NCI-H146 treated with DMSO at 0.1 percent for 48 hours (cell line): ENCODE results near the gene CRY2.

Experiments
- DNase-seq: peaks from one replicate; lab custom pipeline; 2025; ENCODE audit not compliant: unreplicated experiment; lab: John Stamatoyannopoulos, UW

The CRY2 gene

DNA sequence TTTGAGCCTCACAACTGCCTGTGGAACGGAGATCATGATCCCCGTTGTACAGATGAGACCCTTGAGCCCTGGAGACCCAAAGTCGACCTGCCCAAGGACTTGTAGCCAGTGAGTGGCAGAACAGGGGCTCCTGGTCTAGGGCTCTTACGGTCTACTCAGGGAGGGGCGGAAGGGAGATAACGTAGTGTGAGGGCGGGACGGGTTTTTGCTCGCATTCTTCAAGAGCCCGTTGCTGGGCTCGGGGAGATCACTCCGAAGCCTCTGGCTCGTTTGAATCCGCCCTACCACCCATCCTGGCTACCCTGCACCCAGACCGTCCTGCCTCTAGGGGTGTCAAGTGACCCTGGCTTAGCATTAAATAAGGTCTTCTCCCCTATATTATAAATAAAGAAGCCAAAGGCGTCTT, 639 bp downstream of the CRY2 start:
- DNase-seq = no peak

DNA sequence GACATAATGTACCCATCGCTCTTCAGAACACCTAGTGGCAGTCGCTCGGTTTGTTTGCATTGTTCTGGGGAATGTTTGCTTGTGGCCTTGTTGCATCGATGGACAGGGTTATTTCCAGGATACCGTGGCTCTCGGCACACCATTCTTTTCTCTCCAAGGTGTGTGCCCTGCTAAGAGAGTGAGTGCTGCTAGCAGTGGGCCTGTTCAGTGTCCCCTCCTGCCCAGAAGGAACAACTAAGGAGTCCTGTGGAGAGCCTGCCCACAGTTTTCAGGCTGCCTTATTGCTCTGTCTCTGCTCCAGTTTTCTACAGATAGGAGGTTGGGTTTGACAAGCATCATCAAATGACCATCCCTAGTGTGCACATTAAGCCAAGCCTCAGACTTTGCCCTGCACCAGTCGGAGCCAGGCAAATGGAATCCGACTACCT, 1.4 kb downstream of the CRY2 start:
- no peak for DNase-seq

DNA sequence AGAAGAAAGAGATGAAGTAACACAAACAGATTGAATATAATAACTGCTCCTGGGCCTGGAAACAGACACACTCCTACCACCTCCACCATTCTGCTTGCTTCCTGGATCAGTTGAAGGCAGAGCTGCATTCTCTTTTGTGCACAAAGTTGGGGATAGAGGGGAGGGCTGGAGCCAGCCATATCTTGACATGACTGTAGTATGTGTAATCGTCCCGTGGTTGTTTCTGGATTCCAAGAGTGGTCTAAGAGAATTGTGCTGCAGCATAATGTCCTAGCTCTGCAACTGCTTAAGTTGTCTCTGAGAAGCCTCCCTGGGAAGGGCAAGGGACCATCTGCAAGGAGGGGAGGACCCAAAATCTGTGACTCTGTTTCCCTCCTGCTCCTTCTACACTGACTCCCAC, 3.2 kb downstream of the CRY2 start:
- no peak for DNase-seq

DNA sequence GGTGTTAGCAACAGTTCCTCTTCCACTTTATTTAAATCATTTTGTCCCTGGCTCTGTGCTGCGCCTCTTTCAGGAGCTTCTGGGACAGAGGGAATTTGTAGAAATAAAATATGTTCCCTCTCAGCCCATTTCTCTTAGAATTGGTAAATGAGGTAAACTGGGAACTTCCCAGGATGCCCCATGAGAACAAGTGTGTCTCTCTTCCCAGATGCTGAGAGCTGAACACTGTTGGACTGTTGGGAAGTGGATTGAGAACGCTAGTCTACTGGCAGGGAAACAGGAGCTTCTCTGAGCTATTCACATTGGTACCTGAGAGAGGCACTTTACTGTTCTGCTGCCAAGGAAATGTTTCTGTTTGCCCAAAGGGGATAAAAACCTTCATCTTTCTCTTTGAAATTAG, 4.0 kb downstream of the CRY2 start:
- DNase-seq = no peak

DNA sequence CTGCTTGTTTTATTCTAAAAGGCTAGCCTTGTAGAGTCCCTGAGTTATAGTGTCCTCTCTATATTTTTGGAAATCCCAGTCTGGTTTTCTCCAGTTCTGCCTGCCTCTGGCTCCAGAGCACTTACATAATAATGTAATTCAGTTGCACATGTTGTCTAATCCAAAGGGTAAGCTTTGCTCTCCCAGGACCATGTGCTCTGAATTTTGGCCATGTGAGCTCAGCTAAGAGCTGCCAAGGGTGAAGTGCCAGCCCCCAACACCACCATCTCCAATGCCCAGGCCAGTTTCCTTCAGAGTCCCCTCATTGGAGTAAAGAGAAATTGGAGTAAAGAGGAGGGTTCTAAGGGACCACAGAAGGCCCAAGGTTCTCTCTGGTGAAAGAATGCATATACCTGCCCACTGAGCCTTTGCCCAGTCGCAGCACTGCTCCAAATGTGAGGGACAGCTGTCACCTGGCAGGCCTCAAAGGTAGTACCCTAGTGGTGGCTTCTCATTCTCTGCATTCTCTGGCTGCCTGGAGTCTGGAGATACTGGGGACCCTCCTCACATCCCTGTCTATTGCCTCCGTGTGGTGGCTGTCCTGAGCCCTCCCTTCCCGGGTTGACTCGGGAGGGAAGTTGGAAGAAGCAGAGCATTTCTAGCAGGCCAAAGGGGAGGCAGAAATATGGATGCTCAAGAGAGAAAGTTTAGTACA, 4.9 kb downstream of the CRY2 start:
- DNase-seq = no peak

DNA sequence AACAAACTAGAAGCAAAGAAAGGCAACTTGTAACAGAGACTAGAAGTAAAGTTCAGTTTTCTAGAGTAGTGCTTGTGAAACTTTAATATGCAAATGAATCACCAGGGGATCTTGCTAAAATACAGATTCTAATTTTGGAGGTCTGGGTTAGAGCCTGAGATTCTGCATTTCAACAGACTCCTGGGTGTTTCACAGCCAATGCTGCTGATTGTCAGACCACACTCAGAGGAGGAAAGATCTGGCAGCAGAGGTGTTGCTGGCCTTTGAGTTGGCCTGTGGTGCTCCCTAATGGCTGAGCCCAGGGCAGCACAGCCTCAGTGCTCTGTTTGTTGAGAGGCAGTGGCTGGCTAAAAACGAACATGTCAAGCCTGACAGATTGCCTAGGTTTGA, 5.4 kb downstream of the CRY2 start:
- no peak for DNase-seq

DNA sequence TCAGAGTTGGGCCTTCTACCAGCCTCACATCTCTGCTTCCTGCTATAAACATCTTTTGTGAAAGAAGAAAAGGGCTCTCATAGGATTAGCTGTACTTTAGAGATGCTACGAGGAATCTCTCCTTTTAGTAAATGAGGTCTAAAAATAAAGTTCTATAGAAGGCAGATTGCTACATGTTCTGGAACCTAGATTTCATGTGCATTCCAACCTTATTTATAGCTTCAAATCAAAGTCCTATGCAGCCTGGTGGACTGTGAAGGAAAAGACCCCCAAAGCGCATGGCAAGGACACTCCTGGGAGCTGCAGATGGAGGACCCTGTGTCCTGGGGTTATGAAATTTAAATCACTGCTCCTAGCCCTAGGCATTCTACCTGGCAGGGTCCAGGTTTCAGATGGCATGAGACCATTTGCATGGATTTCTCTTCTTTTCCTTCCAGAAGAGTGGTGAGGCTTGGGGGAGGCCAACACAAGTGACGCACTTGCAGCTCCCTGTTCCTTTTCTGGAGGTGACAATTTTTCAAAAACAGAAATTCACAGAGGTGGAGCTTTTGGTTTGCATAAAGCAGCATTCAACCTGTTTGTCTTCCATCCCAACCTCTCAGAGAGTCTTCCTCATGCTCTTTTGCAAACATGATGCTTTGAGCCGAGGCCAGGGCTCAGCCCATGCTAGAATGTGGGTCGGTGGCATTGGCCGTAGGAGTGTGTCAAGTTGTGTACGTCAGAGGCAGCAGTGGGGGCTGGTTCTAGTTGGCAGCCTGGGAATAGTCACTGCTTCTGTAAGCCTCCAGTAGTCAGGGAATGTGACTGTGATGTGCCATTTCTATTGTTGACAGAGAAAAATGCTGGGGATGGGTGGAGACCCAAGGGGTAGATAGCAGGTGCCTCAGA, 6.3 kb downstream of the CRY2 start:
- DNase-seq = no peak

DNA sequence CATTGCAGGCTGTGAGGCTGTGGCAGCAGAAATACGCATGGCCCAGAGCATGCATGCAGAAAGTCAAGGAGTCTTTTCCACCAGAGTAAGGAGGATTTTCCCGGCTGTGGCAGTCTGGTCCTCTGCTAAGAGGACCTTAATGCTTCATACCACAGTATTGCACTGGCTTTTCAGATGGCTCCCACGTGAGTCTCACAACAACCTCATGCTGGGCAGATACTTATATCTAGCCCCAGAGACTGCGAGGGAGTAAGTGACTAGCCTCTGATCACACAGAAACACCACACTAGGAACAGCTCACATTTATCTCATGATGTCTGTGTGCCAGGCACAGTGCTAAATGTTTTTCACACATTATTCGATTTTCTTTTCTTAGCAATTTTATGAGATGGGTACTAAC, 8.0 kb downstream of the CRY2 start:
- DNase-seq = no peak

DNA sequence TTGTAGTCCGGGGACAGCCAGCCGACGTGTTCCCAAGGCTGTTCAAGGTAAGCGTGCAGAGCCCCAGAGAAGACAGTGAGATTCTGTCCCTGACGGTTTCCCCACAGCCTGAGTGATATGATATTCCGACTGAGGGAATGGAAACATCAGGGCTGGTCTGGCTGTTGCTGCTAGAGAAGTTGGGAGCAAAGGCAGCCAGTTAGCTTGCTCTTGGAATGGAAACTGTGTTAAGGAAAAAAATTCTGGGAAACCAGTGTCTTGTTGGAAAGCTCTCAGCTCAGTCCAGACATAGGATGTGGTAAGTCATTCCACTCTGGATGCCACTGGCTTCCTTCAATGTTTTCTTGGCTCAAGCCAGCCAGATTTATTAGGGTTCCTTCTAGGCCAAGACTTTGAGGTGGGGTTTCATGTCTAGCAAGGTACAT, 8.8 kb downstream of the CRY2 start:
- no peak for DNase-seq

DNA sequence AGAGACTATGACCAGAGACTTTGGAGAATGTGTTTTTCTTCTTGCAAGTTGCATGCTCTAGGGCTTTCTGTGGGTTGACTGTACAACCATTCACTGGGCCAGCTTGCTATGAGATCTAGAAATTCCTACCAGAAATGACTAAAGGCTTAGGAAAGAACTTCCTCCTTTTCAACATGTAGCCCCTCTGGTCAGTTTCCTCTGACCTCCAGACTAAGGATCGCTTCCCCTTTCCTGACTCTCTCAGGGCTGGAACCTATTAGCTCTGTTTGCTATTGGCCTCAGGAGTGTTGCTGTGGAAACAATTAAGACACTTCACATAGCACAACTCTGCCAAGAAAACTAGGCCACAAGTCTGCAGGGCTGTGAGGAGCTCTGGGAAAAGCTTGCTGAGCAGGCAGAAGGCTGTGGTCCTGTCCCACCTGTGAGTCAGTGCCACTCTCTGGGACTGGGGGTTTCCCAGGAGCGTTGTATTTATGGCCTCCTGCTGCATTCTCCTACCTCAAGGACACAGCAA, 10.7 kb downstream of the CRY2 start:
- DNase-seq = no peak

DNA sequence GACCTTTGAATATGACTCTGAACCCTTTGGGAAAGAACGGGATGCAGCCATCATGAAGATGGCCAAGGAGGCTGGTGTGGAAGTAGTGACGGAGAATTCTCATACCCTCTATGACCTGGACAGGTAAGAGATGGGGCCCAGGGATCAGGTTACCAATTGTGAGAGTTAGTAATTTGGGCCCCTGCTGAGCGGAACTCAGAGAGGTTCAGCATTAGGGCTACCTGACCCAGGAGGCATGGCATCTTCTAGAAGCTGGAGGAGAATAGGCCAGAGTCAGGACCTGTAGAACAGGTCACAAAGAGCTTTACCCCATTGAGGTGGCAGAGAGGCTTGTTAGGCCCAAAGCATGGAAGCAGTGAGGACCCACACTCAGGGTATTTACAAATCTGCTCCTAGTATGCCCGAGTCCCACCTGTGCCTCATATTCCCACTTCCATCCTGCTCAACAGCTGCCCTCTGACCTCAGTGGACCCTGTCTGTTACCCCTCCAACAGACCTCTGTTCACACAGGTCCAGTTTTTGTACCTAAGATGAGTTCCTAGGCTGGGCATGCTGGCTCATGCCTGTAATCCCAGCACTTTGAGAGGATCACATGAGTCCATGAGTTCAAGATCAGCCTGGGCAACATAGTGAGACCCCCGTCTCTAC, 11.6 kb downstream of the CRY2 start:
- no peak for DNase-seq

DNA sequence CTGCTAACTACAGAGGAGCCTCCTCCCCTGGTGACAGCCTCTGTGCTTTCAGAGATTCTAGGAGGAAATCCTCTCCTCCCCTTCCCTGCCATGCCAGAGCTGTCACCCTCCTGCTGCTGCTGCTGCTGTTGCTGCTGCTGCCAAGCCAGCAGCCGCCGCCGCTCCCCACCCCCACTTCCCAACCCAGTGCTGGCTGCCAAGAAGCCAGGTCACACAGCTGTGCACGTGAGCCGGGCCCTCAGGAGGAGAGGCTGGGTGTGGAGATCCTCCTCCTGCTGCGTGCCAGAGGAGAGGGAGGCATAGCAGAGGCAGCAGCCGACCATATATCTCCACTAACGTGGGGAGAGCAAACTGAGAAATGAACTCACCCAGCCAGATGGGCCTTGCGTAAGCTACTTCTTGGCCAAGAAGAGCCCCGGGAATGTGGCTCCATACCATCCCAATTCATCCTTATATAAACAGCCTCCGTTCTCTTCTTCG, 12.4 kb downstream of the CRY2 start:
- DNase-seq = no peak

DNA sequence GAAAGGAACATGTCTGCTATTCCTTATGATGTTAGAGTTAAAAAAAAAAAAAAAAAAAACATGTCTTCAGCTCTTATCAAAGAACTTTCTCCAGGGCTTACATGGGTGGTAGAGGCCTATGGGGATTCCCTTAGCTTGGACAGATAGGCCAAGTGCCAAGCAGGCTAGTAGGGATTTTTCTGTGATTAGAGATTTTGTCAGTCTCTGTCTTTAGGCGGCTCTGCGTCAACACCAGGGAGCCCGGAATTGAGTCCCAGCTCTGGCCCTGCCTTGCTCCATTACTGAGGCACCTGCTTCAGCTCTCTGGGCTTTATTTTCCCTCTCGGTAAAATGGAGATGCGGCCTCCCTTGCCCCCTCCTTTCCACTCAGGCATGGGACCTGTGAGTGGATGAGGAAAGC, 13.1 kb downstream of the CRY2 start:
- DNase-seq = no peak

DNA sequence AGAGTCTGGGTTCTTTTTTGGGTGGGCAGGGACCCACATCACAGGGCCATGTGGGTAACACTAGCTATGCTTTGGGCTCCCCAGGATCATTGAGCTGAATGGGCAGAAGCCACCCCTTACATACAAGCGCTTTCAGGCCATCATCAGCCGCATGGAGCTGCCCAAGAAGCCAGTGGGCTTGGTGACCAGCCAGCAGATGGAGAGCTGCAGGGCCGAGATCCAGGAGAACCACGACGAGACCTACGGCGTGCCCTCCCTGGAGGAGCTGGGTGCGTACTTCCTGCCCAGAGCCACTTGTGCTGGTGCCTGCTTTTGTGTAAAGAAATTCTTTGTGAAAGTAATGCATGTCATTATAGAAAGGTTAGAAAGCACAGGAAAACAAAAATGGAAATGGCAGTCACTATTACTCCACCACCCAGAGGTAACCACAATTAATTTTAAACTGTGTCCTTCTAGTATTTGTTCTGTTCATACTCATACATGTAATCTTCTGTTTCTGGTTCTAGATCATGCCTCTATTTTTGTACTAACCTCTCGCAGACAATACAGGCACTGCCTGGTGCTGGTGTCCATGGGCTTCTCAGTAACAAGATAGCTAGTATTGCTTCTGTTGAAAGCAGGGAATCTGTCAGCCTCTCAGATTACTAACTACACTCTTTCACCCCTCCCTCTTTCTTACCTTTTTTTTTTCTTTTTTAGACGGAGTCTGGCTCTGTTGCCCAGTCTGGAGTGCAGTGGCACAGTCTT, 13.7 kb downstream of the CRY2 start:
- DNase-seq = no peak

DNA sequence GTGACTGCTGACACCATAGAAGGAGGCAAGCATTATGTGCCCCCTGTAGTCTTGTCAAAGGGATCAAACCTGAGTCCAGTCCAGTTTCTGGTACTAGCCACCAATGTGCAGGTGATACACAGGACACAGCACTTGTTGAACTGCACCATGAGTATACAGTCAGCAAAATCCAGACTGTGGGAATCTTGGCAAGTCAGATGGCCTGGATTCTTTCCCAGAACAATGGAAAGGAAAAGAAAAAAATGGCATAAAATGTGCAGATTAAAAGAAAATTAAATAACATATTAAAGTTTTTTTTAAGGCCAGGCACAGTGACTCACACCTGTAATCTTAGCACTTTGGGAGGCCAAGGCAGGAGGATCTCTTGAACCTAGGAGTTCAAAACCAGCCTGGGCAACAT, 16.8 kb downstream of the CRY2 start:
- no peak for DNase-seq

DNA sequence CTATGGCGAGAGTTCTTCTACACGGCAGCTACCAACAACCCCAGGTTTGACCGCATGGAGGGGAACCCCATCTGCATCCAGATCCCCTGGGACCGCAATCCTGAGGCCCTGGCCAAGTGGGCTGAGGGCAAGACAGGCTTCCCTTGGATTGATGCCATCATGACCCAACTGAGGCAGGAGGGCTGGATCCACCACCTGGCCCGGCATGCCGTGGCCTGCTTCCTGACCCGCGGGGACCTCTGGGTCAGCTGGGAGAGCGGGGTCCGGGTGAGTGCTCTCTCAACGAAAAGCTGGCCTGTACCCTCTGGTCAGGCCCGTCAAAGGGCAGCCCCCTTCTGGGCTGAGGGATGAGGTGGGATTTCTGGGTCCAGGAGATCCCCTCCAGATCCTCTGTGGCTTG, 22.3 kb downstream of the CRY2 start:
- no peak for DNase-seq

DNA sequence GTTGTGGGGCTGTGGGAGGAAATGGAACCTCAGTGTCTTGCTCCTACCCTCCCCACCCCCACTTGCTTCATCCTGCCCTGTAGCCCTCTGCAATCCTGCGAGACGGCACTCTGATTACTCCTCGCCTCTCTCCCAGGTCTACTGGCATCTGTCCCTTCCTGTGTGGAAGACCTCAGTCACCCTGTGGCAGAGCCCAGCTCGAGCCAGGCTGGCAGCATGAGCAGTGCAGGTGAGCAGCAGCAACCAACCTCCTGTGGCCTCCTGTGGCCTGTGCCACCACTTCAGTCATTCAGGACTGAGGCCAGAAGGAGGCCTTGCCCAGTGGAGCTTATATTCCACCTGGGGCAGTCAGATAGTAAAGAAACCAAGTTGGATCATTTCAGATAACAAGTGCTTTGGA, 23.4 kb downstream of the CRY2 start:
- no peak for DNase-seq

DNA sequence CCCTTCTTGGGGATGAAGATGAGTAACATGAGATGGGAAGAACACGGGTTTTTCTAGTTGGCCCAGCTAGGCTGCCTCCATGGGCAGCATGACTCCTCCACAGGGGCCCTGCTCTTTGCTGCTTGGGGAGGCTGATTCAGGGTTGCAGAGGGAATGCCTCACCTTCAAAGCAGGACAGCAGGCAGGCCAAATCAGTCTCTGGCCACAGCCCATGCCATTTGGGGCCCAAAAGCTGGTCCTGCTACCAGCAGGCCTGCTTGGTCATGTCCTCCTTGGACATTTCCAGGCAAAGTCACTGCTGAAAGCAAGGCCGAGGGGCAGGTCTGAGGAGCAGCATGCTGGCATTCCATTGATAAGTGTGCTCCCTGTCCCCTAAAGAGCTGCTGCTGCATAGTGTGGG, 24.4 kb downstream of the CRY2 start:
- no peak for DNase-seq

DNA sequence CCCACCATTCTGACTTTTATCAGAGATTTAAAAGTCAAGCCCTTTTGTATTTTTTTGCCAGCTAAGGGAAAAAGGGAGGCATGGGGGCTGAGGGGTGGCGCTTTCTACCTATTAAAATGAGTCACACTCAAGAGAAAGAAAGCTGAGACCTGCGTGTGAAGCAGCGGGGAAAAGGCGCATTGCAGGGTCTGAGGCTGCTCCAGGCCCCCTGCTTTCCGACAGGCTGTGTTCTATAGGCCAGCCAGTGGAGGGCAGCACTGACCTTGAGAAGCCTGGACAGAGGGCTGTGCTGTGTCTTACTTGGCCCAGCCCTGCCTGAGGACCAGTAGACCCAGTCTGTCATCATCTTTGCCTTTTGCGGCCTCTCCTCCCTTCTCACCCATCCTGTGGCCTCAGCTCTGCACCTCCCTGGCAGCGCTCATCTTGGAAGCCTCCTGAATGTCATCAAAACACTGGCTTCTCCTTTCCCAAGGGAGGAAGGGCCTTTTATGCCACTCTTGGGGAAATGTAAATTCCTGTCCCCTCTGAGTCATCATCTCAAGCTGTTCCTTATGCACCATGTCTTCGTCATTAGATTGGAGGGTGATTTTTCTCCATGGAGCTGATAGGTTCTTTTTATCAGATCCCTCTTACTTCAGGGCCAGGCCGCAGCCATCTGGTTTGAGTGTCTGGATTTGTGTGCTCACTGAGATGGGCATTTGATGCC, 25.5 kb downstream of the CRY2 start:
- DNase-seq = peak; percentile 15

DNA sequence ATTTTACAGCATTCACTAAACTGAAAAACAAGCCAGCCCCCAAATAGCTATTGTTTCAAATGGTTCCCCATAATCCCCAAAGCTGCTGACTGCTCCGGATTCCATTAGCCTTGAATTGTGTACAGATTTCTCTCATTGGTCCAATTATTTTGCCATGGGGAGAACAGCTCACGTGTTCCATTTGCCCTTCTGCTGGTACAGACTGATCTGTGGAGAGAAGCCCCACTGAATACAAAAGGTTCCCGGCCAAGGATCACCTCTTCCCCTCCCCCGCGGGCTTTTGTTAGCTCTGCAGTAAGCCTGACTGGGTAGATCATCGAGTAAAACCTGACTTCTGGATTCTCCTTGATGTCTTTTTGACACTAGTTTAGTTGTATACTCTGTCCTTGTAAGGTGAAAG, 29.1 kb downstream of the CRY2 start:
- no peak for DNase-seq
